Ovary (tissue), 3 donors: Measurements from ENCODE around the gene DRC3.

Experiments
- CTCF ChIP-seq, 3 donors: fragments of 450-650 bp in 2 of 3; fragments of 200-600 bp in 1 of 3; IDR thresholded peaks; one replicate each; pipeline versions ENCODE4 v1.5.1 to v1.8.0; 2016 to 2022; ENCODE audit warnings: antibody characterized with exemption in 3 of 3, mild to moderate bottlenecking in 1 of 3
- POLR2A ChIP-seq: fragments of 450-650 bp; IDR thresholded peaks from one replicate; pipeline ENCODE4 v1.6.1; 2017; ENCODE audit warnings: antibody characterized with exemption, mild to moderate bottlenecking, moderate library complexity
- donor health status: DM: no; HTN: no; CAD: no.

- TF ChIP-seq CTCF (IDR thresholded peaks at IDR 0.05) (no peak), POLR2A (no peak)
These were observed 29.5 kb downstream of the DRC3 start for GRCh38 chr17:18002171-18002570.
